ENCODE measurements around the gene GNB1L. TPM values are rescaled to one million over a fixed set of nuclear protein-coding genes. Genes with fewer than 3 reads are reported as not detected.

The GNB1L gene
- total and polyA plus RNA-seq, 8 donors: 2.1 to 4.8 (median 3.6) TPM

- WGBS, 2 donors: 89 to 90% methylated on average over 9 of the region's 9 CpGs
- no peak for TF ChIP-seq CTCF (IDR thresholded peaks at IDR 0.05)
- intact Hi-C loops (cut with DNase I): no loop called here
- FAIRE-seq: no peak
- DNase-seq: no peak
- Histone ChIP-seq H3K4me3 (no peak overlapping the region), H3K36me3 (no peaks in the 10 kb centered on the region), H3K27ac (no peak overlapping the region), H3K9me3 (no peaks in the 10 kb centered on the region), H3K4me1 (no peaks in the 10 kb centered on the region), H3K27me3 (no peaks in the 10 kb centered on the region)
- ATAC-seq: no peak
Measured at GRCh38 chr22:19798891-19799293, 55.8 kb downstream of the GNB1L start.

GRCh38 chr22:19798003-19798665 lies 56.5 kb downstream of the GNB1L start:
- no peak for TF ChIP-seq CTCF (IDR thresholded peaks at IDR 0.05)
- peak in 1 of 6 donors; percentile 61 for DNase-seq
- 90 to 94% methylated on average over 19 of the region's 19 CpGs for WGBS, 2 donors
- H3K9me3 ChIP-seq: no peaks in the 10 kb centered on the region
- ATAC-seq: no peak
- intact Hi-C loops (cut with DNase I): no loop called here
- H3K27ac ChIP-seq: no peak overlapping the region
- no peaks in the 10 kb centered on the region for H3K27me3 ChIP-seq
- no peaks in the 10 kb centered on the region for H3K4me1 ChIP-seq
- no peak overlapping the region for H3K4me3 ChIP-seq
- FAIRE-seq: no peak
- no peaks in the 10 kb centered on the region for H3K36me3 ChIP-seq

- Histone ChIP-seq H3K4me3 (no peak overlapping the region), H3K4me1 (no peaks in the 10 kb centered on the region), H3K27ac (no peak overlapping the region), H3K36me3 (no peaks in the 10 kb centered on the region), H3K9me3 (no peaks in the 10 kb centered on the region), H3K27me3 (no peaks in the 10 kb centered on the region)
- ATAC-seq: no peak
- FAIRE-seq: no peak
- no peak for TF ChIP-seq CTCF (IDR thresholded peaks at IDR 0.05)
- 77% methylated on average over 24 of the region's 24 CpGs for WGBS, 2 donors
- intact Hi-C loops (cut with DNase I): no loop called here
- no peak for DNase-seq
Measured at GRCh38 chr22:19797086-19798002, 57.3 kb downstream of the GNB1L start.

- Histone ChIP-seq H3K9me3 (no peaks in the 10 kb centered on the region), H3K27ac (no peak overlapping the region), H3K4me3 (no peak overlapping the region), H3K36me3 (no peaks in the 10 kb centered on the region), H3K27me3 (no peaks in the 10 kb centered on the region), H3K4me1 (no peaks in the 10 kb centered on the region)
- WGBS, 2 donors: 77 to 83% methylated on average over 7 of the region's 7 CpGs
- no peak for FAIRE-seq
- intact Hi-C loops (cut with DNase I): no loop called here
- no peak for TF ChIP-seq CTCF (IDR thresholded peaks at IDR 0.05)
- no peak for ATAC-seq
- no peak for DNase-seq
Measured at GRCh38 chr22:19796160-19796559, 58.5 kb downstream of the GNB1L start.

- DNase-seq (no peak), FAIRE-seq (no peak), ATAC-seq (no peak)
- Histone ChIP-seq H3K4me1 (no peaks in the 10 kb centered on the region), H3K27me3 (no peaks in the 10 kb centered on the region), H3K27ac (no peak overlapping the region), H3K4me3 (no peak overlapping the region), H3K36me3 (no peaks in the 10 kb centered on the region), H3K9me3 (no peaks in the 10 kb centered on the region)
- WGBS, 2 donors: 88 to 91% methylated on average over 6 of the region's 6 CpGs
- intact Hi-C loops (cut with DNase I): no loop called here
- no peak for TF ChIP-seq CTCF (IDR thresholded peaks at IDR 0.05)
Measured at GRCh38 chr22:19795617-19796008, 59.1 kb downstream of the GNB1L start.

Data from pancreas (tissue), 10 donors.